ENCODE measurements around the gene TTC39B.

TTC39B gene

DNA sequence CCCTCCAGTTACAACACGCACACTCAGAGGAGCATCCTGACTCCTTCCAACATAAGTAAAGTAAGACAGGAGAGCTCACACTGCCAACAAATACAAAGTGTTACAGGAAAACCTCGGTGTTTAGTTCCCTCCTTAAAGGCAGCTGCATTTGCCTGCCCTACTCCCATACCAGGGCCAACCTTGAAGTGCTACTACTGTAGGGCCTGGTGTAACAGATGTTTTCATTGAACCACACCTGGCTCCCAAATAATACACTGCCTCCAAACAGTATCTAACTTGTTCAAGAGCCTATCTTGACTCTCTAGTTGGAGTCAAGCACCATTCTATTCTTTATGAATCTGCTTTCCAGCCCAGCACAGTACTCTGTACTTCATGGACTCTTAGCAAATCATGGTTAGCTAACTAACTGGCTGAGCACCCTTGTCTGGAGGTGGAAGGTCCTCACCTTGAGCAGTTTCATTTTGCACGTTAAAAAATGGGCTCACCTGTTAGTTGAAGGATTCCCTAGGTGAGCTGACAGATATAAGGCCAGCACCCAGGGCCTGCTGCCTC, 34.6 kb downstream of the TTC39B start:
- TF ChIP-seq ZBTB7A (IDR thresholded peaks at IDR 0.05; ENCODE audit: low read depth): no peak
- no peak for TF ChIP-seq YY1 (IDR thresholded peaks at IDR 0.05; ENCODE audit: low read depth)
- TF ChIP-seq TEAD4 (IDR thresholded peaks at IDR 0.05): no peak
- no peak for TF ChIP-seq USF1 (IDR thresholded peaks at IDR 0.05)
- no peak for TF ChIP-seq RAD21 (IDR thresholded peaks at IDR 0.05; ENCODE audit: low read depth)
- TF ChIP-seq, protein P1, sequence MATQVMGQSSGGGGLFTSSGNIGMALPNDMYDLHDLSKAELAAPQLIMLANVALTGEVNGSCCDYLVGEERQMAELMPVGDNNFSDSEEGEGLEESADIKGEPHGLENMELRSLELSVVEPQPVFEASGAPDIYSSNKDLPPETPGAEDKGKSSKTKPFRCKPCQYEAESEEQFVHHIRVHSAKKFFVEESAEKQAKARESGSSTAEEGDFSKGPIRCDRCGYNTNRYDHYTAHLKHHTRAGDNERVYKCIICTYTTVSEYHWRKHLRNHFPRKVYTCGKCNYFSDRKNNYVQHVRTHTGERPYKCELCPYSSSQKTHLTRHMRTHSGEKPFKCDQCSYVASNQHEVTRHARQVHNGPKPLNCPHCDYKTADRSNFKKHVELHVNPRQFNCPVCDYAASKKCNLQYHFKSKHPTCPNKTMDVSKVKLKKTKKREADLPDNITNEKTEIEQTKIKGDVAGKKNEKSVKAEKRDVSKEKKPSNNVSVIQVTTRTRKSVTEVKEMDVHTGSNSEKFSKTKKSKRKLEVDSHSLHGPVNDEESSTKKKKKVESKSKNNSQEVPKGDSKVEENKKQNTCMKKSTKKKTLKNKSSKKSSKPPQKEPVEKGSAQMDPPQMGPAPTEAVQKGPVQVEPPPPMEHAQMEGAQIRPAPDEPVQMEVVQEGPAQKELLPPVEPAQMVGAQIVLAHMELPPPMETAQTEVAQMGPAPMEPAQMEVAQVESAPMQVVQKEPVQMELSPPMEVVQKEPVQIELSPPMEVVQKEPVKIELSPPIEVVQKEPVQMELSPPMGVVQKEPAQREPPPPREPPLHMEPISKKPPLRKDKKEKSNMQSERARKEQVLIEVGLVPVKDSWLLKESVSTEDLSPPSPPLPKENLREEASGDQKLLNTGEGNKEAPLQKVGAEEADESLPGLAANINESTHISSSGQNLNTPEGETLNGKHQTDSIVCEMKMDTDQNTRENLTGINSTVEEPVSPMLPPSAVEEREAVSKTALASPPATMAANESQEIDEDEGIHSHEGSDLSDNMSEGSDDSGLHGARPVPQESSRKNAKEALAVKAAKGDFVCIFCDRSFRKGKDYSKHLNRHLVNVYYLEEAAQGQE (IDR thresholded peaks at IDR 0.05; ENCODE audit: low read depth): no peak
- no peak for TF ChIP-seq TCF12 (IDR thresholded peaks at IDR 0.05; ENCODE audit: low read depth)
- TF ChIP-seq MAX (IDR thresholded peaks at IDR 0.05): no peak
- no peak for TF ChIP-seq CEBPB (IDR thresholded peaks at IDR 0.05)
- no peak for TF ChIP-seq EGR1 (IDR thresholded peaks at IDR 0.05)
- no peak for TF ChIP-seq CREB1 (IDR thresholded peaks at IDR 0.05; ENCODE audit: low read depth)
- no peak for TF ChIP-seq NFIC (IDR thresholded peaks at IDR 0.05)
- TF ChIP-seq EP300 (IDR thresholded peaks at IDR 0.05; ENCODE audit: borderline replicate concordance): no peak
- no peak for TF ChIP-seq TAF1 (IDR thresholded peaks at IDR 0.05; ENCODE audit: low read depth)
- TF ChIP-seq FOXM1 (IDR thresholded peaks at IDR 0.05; ENCODE audit: borderline replicate concordance, low read depth): no peak

DNA sequence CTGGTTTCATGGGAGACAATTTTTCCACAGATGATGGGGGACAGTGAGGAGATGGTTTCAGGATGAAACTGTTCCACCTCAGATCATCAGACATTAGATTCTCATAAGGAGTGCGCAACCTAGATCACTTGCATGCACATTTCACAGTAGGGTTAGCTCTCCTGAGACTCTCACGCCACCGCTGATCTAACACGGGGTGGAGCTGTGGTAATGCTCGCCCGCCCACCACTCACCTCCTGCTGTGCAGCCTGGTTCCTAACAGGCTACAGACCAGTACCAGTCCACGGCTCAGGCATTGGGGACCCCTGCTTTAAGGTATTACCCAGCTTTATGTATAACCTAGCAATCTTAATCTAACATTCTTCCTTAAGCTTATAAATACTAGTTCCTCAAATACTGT, 35.6 kb downstream of the TTC39B start:
- TF ChIP-seq CREB1 (IDR thresholded peaks at IDR 0.05; ENCODE audit: low read depth) (no peak), USF1 (IDR thresholded peaks at IDR 0.05) (no peak), TAF1 (IDR thresholded peaks at IDR 0.05; ENCODE audit: low read depth) (no peak), EP300 (IDR thresholded peaks at IDR 0.05; ENCODE audit: borderline replicate concordance) (no peak), NFIC (IDR thresholded peaks at IDR 0.05) (no peak), ZBTB7A (IDR thresholded peaks at IDR 0.05; ENCODE audit: low read depth) (no peak), EGR1 (IDR thresholded peaks at IDR 0.05) (no peak), FOXM1 (IDR thresholded peaks at IDR 0.05; ENCODE audit: borderline replicate concordance, low read depth) (no peak), YY1 (IDR thresholded peaks at IDR 0.05; ENCODE audit: low read depth) (no peak), TCF12 (IDR thresholded peaks at IDR 0.05; ENCODE audit: low read depth) (no peak), TEAD4 (IDR thresholded peaks at IDR 0.05) (no peak), MAX (IDR thresholded peaks at IDR 0.05) (no peak), RAD21 (IDR thresholded peaks at IDR 0.05; ENCODE audit: low read depth) (no peak), CEBPB (IDR thresholded peaks at IDR 0.05) (no peak)
- TF ChIP-seq, protein P1 (IDR thresholded peaks at IDR 0.05; ENCODE audit: low read depth): no peak

- no peak for TF ChIP-seq FOXM1 (IDR thresholded peaks at IDR 0.05; ENCODE audit: borderline replicate concordance, low read depth)
- TF ChIP-seq RAD21 (IDR thresholded peaks at IDR 0.05; ENCODE audit: low read depth): no peak
These were observed 38.2 kb downstream of the TTC39B start for GRCh38 chr9:15268782-15269181.

GRCh38 chr9:15268317-15268716, 38.7 kb downstream of the TTC39B start:
- TF ChIP-seq EP300 (IDR thresholded peaks at IDR 0.05; ENCODE audit: borderline replicate concordance): no peak
- TF ChIP-seq FOXM1 (IDR thresholded peaks at IDR 0.05; ENCODE audit: borderline replicate concordance, low read depth): no peak
- TF ChIP-seq CREB1 (IDR thresholded peaks at IDR 0.05; ENCODE audit: low read depth): no peak
- TF ChIP-seq TCF12 (IDR thresholded peaks at IDR 0.05; ENCODE audit: low read depth): no peak
- no peak for TF ChIP-seq TEAD4 (IDR thresholded peaks at IDR 0.05)
- TF ChIP-seq YY1 (IDR thresholded peaks at IDR 0.05; ENCODE audit: low read depth): no peak
- TF ChIP-seq MAX (IDR thresholded peaks at IDR 0.05): no peak

- no peak for TF ChIP-seq RAD21 (IDR thresholded peaks at IDR 0.05; ENCODE audit: low read depth)
- no peak for TF ChIP-seq NFIC (IDR thresholded peaks at IDR 0.05)
- TF ChIP-seq TCF12 (IDR thresholded peaks at IDR 0.05; ENCODE audit: low read depth): no peak
- no peak for TF ChIP-seq USF1 (IDR thresholded peaks at IDR 0.05)
- TF ChIP-seq TEAD4 (IDR thresholded peaks at IDR 0.05): no peak
- TF ChIP-seq MAX (IDR thresholded peaks at IDR 0.05): no peak
- no peak for TF ChIP-seq EGR1 (IDR thresholded peaks at IDR 0.05)
These were observed 42.1 kb downstream of the TTC39B start for GRCh38 chr9:15264918-15265317.

All from Ishikawa (cell line).